Mesothelial cell of epicardium (in vitro differentiated cells): ENCODE results near the gene CCDC18. TPM values are rescaled to one million over a fixed set of nuclear protein-coding genes. Genes with fewer than 3 reads are reported as not detected.

ENCODE experiments used
- DNase-seq, 2 experiments: peaks; one replicate each; pipeline ENCODE4 v3.0.0; 2021; ENCODE audit warnings: low spot score in 2 of 2; ENCODE audit not compliant: unreplicated experiment in 2 of 2
- H3K27ac Mint-ChIP-seq: 2 replicates; pipeline ENCODE4 v1.8.0; 2021; ENCODE audit warnings: mixed read lengths
- H3K27me3 Mint-ChIP-seq: 2 replicates; pipeline ENCODE4 v1.8.0; 2021; ENCODE audit warnings: low read depth, mixed read lengths
- H3K36me3 Mint-ChIP-seq: 2 replicates; pipeline ENCODE4 v1.8.0; 2021; ENCODE audit warnings: mixed read lengths
- H3K4me1 Mint-ChIP-seq: 2 replicates; pipeline ENCODE4 v1.8.0; 2021; ENCODE audit warnings: mixed read lengths
- H3K4me3 Mint-ChIP-seq: 2 replicates; pipeline ENCODE4 v1.8.0; 2021; ENCODE audit warnings: mild to moderate bottlenecking, moderate library complexity, mixed read lengths
- H3K9me3 Mint-ChIP-seq: 2 replicates; pipeline ENCODE4 v1.8.0; 2021; ENCODE audit warnings: mixed read lengths
- total RNA-seq: library from RNA; stranded (reverse); gene quantifications from 3 replicates; pipeline ENCODE4 v1.2.1, GENCODE V29; 2021
- TF ChIP-seq, protein P1 (sequence below): fragments of 200-600 bp; sonication (generic); IDR thresholded peaks from one replicate; pipeline ENCODE4 v1.5.0; 2021; ENCODE audit warnings: antibody characterized with exemption; ENCODE audit not compliant: unreplicated experiment

The CCDC18 gene
- total RNA-seq, 1 donor from 2014 or later, result 7.5 TPM

DNA sequence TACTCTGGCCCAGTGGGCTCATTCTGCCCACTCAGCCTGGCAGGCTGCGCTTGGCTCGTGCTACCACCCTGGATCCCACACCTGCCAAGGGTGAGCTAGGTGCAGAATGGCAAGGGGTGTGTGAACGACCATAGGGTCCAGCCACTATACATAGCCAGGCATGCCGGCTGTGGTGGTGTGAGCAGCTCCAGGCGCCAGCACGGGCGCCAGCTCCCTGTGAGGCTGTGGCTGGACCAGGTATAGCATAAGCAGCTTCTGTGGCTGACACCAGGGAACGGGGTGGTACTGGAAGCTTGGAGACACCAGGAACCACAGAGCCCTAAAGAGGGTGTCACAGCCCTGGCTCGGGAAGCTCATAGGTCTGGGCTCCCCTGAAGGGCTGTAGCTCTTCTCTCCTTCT lies 18.6 kb downstream of the CCDC18 start:
- H3K4me1 Mint-ChIP-seq, result no peaks in the 10 kb centered on the region
- DNase-seq, result no peak
- H3K9me3 Mint-ChIP-seq, result no peaks in the 10 kb centered on the region
- no peak overlapping the region for H3K4me3 Mint-ChIP-seq
- H3K27ac Mint-ChIP-seq, result no peak overlapping the region
- no peaks in the 10 kb centered on the region for H3K27me3 Mint-ChIP-seq
- TF ChIP-seq, protein P1, sequence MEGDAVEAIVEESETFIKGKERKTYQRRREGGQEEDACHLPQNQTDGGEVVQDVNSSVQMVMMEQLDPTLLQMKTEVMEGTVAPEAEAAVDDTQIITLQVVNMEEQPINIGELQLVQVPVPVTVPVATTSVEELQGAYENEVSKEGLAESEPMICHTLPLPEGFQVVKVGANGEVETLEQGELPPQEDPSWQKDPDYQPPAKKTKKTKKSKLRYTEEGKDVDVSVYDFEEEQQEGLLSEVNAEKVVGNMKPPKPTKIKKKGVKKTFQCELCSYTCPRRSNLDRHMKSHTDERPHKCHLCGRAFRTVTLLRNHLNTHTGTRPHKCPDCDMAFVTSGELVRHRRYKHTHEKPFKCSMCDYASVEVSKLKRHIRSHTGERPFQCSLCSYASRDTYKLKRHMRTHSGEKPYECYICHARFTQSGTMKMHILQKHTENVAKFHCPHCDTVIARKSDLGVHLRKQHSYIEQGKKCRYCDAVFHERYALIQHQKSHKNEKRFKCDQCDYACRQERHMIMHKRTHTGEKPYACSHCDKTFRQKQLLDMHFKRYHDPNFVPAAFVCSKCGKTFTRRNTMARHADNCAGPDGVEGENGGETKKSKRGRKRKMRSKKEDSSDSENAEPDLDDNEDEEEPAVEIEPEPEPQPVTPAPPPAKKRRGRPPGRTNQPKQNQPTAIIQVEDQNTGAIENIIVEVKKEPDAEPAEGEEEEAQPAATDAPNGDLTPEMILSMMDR, result no peak
- H3K36me3 Mint-ChIP-seq, result peaks cover 12% of the 10 kb centered on the region

DNA sequence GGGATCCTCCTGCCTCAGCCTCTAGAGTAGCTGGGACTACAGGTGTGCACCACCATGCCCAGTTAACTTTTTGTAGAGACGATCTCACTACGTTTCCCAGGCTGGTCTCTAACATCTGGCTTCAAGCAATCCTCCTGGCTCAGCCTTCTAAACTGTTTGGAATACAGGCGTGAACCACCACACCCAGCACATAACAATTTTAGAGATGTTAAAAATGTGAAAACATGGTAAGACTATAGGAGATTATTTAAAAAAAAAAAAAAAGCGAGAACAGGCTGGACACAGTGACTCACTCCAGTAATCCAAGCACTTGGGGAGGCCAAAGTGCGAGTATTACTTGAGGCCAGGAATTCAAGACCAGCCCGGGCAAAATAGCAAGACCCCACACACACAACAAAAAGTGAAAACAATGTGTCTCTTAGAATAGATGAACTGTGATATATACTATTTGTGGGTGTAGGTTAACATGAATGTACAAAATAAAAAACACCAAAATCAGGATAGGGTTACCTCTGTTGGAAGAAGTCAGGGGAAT lies 19.6 kb downstream of the CCDC18 start:
- no peaks in the 10 kb centered on the region for H3K27me3 Mint-ChIP-seq
- peaks cover 12% of the 10 kb centered on the region for H3K36me3 Mint-ChIP-seq
- no peaks in the 10 kb centered on the region for H3K4me1 Mint-ChIP-seq
- H3K9me3 Mint-ChIP-seq, result no peaks in the 10 kb centered on the region
- H3K27ac Mint-ChIP-seq, result no peak overlapping the region
- no peak overlapping the region for H3K4me3 Mint-ChIP-seq
- no peak for DNase-seq
- TF ChIP-seq, protein P1, result no peak

DNA sequence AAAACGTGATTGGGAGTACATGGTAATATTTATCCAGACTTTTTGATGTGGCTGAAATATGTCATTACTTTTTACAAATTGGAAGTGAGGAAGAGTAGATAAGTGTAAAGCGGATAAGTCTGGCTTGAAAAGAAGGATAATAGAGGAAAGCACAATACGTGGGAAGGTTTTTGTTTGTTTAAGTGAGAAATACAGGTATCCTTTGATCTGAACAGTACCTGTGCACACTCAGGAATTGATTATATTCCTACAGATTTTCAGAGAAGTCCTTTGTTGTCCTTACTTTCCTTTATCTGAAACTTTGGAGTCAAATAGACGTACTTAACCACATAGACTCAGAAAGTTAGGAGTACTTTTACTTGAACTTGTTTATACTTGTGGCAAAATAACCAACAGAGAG lies 20.2 kb downstream of the CCDC18 start:
- no peaks in the 10 kb centered on the region for H3K4me1 Mint-ChIP-seq
- no peaks in the 10 kb centered on the region for H3K9me3 Mint-ChIP-seq
- no peak overlapping the region for H3K27ac Mint-ChIP-seq
- TF ChIP-seq, protein P1, result no peak
- no peak overlapping the region for H3K4me3 Mint-ChIP-seq
- DNase-seq, result no peak
- H3K27me3 Mint-ChIP-seq, result no peaks in the 10 kb centered on the region
- peaks cover 11% of the 10 kb centered on the region for H3K36me3 Mint-ChIP-seq

DNA sequence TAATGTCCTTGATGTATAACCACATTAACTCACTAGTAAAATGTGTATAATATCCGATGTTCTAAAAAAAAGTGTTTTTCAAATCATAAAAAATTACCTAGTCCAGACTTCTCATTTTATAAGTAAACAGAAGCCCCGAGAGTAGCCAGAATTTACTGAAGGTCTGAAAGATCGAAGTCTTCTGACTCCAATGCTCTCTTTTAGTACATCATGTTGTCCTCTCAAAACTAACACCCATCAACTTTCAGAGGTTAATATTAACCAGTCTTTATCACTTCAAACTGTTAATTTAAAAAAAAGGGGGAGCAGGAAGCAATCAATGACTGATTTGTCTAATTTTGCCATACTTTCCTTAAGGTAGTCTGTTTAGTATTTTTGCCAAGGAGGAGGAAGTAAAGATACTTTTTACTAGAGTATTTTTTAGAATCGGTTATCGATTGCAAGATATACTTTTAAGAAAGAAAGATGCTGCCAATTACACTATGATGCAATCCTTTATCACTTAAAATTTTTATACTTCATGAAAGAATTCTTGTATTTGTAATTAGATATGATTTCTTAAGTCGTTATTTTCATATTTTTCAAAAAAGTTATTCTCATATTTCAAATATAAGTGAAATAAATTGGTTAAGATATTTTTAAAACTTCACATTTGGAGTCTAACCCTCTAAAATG lies 25.5 kb downstream of the CCDC18 start:
- TF ChIP-seq, protein P1, result no peak
- Mint-ChIP-seq H3K36me3 (peaks cover 6% of the 10 kb centered on the region), H3K4me1 (no peaks in the 10 kb centered on the region), H3K27me3 (no peaks in the 10 kb centered on the region), H3K27ac (no peak overlapping the region), H3K4me3 (no peak overlapping the region), H3K9me3 (no peaks in the 10 kb centered on the region)
- no peak for DNase-seq

DNA sequence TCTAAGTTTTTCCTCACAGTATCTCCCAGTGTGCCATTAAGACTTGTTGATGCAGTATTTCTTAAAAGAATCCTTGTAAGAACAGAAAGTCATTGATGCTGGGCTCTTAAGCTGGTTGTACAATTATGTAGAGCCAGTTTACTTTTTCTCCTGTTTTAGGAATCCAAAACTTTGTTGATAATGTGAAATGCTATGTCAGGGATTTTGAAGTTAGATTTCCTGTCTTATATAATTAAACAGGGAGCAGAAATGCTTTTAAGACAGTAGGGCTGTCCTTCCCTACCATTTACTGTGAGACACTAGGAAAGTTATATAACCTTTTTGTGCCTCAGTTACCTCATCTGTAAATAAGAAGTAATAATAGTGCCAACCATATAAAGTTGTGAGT lies 26.0 kb downstream of the CCDC18 start:
- H3K27ac Mint-ChIP-seq, result no peak overlapping the region
- TF ChIP-seq, protein P1, result no peak
- peaks cover 8% of the 10 kb centered on the region for H3K36me3 Mint-ChIP-seq
- no peaks in the 10 kb centered on the region for H3K4me1 Mint-ChIP-seq
- H3K27me3 Mint-ChIP-seq, result no peaks in the 10 kb centered on the region
- no peak overlapping the region for H3K4me3 Mint-ChIP-seq
- H3K9me3 Mint-ChIP-seq, result no peaks in the 10 kb centered on the region
- no peak for DNase-seq
